Measurements from ENCODE around the gene ZBTB42.

The ZBTB42 gene

GRCh38 chr14:104770072-104770579 is 30.8 kb upstream of the ZBTB42 start:
- DNase-seq, result no peak

GRCh38 chr14:104770851-104771272 is 30.0 kb upstream of the ZBTB42 start:
- no peak for DNase-seq

- no peak for DNase-seq
These were observed 29.5 kb upstream of the ZBTB42 start for GRCh38 chr14:104771374-104771773.

- DNase-seq, result no peak
These were observed 28.8 kb upstream of the ZBTB42 start for GRCh38 chr14:104771918-104772706.

- DNase-seq, result no peak
These were observed 28.0 kb upstream of the ZBTB42 start for GRCh38 chr14:104772707-104773504.

GRCh38 chr14:104773505-104774452 is 27.1 kb upstream of the ZBTB42 start:
- DNase-seq, result no peak

- no peak for DNase-seq
These were observed 26.3 kb upstream of the ZBTB42 start for GRCh38 chr14:104774453-104775072.

GRCh38 chr14:104775073-104775489 is 25.8 kb upstream of the ZBTB42 start:
- no peak for DNase-seq

GRCh38 chr14:104776481-104776880 is 24.4 kb upstream of the ZBTB42 start:
- no peak for DNase-seq

- DNase-seq, result no peak
These were observed 23.7 kb upstream of the ZBTB42 start for GRCh38 chr14:104776961-104777807.

- no peak for DNase-seq
These were observed 23.1 kb upstream of the ZBTB42 start for GRCh38 chr14:104777808-104778249.

- no peak for DNase-seq
These were observed 22.1 kb upstream of the ZBTB42 start for GRCh38 chr14:104778694-104779331.

GRCh38 chr14:104779776-104780512 is 21.0 kb upstream of the ZBTB42 start:
- no peak for DNase-seq

- no peak for DNase-seq
These were observed 20.3 kb upstream of the ZBTB42 start for GRCh38 chr14:104780513-104781030.

GRCh38 chr14:104781271-104782077 is 19.4 kb upstream of the ZBTB42 start:
- DNase-seq, result no peak

GRCh38 chr14:104782086-104782807 is 18.7 kb upstream of the ZBTB42 start:
- DNase-seq, result no peak

GRCh38 chr14:104782808-104783139 is 18.1 kb upstream of the ZBTB42 start:
- DNase-seq, result no peak

All from NCI-H1092 treated with DMSO at 0.1 percent for 48 hours (cell line).